Measurements from ENCODE around the gene FKBP6. TPM values are rescaled to one million over a fixed set of nuclear protein-coding genes. Genes with fewer than 3 reads are reported as not detected.
A peak's percentile ranks its signal among the peaks of the same experiment; 100 is the strongest.
"Not testable (repeated sequence)": the region's sequence is repeated elsewhere in the genome, so short reads cannot be mapped to it uniquely, and the experiment has no call there.

FKBP6 gene, protein sequence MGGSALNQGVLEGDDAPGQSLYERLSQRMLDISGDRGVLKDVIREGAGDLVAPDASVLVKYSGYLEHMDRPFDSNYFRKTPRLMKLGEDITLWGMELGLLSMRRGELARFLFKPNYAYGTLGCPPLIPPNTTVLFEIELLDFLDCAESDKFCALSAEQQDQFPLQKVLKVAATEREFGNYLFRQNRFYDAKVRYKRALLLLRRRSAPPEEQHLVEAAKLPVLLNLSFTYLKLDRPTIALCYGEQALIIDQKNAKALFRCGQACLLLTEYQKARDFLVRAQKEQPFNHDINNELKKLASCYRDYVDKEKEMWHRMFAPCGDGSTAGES
- not detected for total RNA-seq

DNA sequence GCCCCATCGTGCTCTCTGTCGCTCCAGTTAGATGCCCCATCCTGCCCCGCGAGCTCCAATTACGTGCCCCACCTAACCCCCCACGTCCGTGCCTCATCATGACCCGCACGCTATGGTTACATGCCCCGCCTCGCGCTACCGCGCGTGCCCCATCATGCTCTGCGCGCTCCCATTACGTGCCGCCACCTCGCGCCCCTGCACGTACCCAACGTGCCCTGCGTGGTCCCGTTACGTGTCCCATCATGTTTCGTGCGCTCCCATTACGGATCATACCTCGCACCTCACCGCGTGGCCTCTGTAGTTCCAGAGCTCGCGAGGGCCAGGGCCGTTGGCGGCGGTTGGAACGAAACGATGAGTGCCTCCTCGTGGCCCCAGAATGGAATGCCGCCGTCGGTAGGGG, at the start of gene FKBP6, which contains the start of gene TRIM50:
FKBP6 (plus strand) TSS at position 240 of the 400 bp plus-strand sequence. CDS start 268 bp downstream, outside the sequence.
TRIM50 (minus strand) TSS at position 161 of the 400 bp plus-strand sequence. CDS start 3,295 bp downstream, outside the sequence.
- DNase-seq (ENCODE audit: low read depth in 2 of 3, low spot score in 2 of 3) = not testable (repeated sequence)

- not testable (repeated sequence) for DNase-seq (ENCODE audit: low read depth in 2 of 3, low spot score in 2 of 3)
Observed at GRCh38 chr7:73297235-73297634, 30.7 kb upstream of the FKBP6 start.

GRCh38 chr7:73297706-73298105, 30.3 kb upstream of the FKBP6 start:
- not testable (repeated sequence) for DNase-seq (ENCODE audit: low read depth in 2 of 3, low spot score in 2 of 3)

DNA sequence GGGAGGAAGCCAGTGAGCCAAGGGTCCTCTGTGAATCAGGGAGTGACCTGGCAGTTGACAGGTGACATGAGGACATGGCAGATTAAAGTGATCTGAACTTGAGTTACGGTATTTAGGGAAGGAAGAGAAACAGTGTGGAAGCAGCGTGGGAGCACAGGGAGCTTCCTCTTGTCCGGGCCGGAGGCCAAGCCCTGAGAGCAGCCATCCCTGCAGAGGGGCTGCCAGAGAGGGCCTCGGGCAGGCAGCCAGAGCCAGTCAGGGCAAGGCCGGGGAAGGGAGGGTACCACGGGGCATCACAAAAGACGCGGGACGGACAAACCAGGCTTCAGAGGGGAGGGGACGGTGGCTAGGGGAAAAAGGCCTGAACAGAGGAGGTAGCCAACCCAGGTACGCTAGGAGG, 28.1 kb upstream of the FKBP6 start:
- DNase-seq (ENCODE audit: low read depth in 2 of 3, low spot score in 2 of 3) = not testable (repeated sequence)

DNA sequence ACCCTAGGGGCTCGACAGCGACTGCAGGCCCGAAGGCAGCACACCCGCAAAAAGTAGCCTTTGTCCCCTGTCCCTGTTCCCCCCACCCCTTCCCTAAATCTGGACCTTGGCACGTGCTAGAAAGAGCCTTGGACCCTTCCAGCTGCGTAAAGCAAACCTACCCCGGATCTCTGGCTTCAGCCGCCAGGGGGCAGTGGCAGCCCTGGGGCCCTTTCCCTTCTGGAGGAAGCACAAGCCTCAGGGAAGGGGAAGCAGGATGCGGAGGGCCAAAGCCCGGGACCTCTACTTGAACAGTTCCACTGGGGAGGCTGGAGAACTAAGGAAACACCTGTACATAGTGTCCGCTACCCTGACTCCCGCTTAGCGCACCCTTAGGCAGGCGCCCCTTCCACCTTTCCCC, 26.9 kb upstream of the FKBP6 start:
- not testable (repeated sequence) for DNase-seq (ENCODE audit: low read depth in 2 of 3, low spot score in 2 of 3)

GRCh38 chr7:73302846-73303245, 25.1 kb upstream of the FKBP6 start:
- not testable (repeated sequence) for DNase-seq (ENCODE audit: low read depth in 2 of 3, low spot score in 2 of 3)

DNA sequence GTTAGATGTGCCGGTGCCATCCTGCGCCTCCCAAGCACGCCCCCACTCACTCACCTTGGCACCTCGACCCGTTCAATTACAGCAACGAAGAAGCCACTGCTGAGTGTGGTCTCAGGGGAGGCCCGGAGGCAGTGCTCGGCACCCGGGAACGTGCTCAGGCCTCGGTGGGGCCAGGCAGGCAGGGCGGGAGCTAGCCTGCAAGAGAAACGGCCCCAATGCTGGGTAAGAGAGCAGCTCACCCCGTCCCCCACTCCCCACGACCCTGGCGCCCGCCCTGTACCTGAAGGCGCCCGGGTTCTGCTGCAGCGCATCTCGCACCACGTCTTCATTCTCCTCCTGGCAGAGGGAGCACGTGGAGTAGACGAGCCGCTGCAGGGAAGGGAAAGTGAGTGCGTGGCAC, 24.4 kb upstream of the FKBP6 start:
- no peak for DNase-seq (ENCODE audit: low read depth in 2 of 3, low spot score in 2 of 3)

DNA sequence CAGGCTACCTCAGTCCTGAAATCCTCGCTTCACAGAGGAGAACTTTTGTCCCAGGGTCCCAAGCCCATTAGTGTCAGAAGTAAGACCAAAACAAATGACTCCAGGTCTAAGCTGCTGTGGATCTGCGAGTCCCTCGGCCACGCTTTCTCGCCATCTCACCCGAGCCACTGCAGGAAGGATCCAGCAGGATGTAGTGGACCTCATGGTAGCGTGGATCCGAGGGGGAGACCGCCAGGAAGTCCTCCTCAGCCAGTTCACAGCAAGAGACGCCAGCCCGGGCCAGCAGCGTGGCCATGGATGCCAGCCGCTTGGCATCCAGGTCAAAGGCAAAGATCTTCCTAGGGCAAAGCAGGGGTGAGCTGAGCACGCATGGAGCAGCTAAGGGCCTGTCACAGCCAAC, 23.9 kb upstream of the FKBP6 start:
- DNase-seq (ENCODE audit: low read depth in 2 of 3, low spot score in 2 of 3) = no peak

DNA sequence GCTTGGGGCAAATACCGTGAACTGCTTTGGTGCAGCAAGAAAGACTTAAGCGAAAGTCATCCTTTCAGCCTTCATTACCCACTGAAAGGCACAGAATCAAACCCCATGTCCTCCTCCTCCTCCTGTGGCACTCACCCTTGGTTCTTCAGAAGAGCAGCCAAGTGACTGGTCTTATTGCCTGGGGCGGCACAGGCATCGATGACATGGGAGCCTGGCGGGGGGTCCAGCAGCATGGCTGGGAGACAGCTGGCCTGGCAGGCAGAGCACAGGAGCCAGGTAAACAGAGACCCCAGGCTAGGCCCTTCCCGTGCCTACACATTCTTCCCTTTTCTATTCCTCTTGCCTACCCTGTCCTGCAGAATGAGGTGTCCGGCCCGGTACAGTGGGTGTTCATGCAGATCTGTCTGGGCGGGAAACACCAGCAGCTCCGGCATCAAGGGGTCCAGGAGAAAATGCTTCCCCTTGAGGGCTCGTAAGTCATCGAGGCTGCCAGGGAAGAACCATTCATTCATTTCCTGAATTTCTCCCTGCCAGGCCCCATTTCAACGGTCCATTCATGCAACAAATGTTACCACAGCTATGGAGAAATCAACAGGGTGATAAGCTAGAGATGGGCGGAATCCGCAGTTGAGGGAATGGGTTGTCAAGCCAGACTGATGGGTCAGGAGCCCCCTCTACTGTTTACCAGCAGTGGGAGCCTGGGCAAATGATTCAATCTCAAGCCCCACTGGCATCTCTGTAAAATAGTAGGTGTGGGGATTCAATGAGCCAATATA, 23.2 kb upstream of the FKBP6 start:
- DNase-seq (ENCODE audit: low read depth in 2 of 3, low spot score in 2 of 3) = not testable (repeated sequence)

DNA sequence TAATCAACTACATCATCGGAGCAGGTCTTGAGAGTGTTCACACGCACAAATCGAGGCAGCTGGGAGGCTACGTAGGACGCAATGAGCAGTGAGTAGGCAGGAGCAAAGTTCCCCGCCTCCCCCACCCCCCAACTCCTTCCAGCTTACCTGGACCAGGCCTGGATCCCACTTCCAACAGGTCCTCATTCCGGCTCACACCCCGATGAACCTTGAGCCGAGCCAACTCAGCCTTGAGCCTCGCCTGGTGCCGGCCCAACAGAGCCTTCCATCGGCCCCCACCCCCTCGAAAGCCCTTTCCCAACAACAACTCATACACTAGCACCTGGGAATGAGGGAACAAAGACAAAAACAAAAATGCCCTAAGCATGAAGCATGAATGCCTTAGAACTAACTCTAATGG, 20.5 kb upstream of the FKBP6 start:
- DNase-seq (ENCODE audit: low read depth in 2 of 3, low spot score in 2 of 3) = no peak

DNA sequence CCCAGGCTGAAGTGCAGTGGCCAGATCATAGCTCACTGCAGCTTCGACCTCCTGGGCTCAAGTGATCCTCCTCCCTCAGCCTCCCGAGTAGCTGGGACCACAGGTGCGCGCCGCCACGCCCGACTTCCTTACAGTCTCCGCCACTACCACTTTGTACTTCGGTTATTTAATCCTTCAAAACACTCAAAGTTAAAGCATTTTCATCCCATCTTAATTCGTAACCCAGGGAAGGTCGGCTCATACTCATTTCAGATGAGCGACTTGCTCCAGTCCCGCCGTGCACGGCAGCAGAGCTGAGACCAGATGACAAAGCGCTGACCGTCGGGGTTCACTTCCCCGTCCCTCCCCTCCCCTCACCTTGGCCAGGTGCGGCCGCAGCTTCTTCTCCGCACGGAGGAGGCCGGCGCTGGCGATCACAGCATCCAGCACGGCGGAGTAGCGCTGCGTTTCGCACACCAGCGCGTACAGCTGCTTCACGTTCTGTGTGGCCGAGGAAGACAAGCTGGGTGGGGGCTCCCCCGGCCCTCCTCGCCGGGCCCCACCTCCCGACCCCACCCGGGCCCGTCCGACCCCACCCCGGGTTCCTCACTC, 19.8 kb upstream of the FKBP6 start:
- DNase-seq (ENCODE audit: low read depth in 2 of 3, low spot score in 2 of 3) = no peak

DNA sequence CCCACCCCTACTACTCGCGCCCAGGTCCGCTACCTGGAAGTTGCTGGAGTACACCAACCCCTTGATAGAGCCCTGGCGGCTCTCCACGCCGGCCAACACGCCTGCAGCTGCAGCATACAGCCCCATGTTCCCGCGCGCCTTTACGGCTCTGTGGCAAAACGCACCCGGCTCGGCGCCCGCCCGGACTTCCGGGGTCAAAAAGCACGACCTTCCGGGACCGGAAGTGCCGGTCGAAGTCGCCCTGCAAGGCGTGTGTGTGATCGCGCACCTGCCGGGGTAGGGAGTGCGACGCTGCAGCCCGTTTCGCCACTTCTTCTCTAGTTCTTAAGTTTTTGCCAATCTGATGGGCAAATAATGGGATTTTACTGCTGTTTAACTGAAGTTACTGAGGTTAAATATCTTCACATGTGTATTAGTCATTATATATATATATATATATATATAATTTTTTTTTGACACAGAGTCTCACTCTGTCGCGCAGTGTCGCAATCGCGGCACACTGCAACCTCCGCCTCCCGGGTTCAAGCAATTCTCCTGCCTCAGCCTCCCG, 19.2 kb upstream of the FKBP6 start, which contains the start of gene NSUN5:
NSUN5 (minus strand) TSS at position 162 of the 550 bp plus-strand sequence; CDS start at position 126, 36 bp downstream.
- peak; percentile 75 to 89 (median 87) for DNase-seq (ENCODE audit: low read depth in 2 of 3, low spot score in 2 of 3)

GRCh38 chr7:73311421-73311820, 16.5 kb upstream of the FKBP6 start:
- DNase-seq (ENCODE audit: low read depth in 2 of 3, low spot score in 2 of 3) = not testable (repeated sequence)

DNA sequence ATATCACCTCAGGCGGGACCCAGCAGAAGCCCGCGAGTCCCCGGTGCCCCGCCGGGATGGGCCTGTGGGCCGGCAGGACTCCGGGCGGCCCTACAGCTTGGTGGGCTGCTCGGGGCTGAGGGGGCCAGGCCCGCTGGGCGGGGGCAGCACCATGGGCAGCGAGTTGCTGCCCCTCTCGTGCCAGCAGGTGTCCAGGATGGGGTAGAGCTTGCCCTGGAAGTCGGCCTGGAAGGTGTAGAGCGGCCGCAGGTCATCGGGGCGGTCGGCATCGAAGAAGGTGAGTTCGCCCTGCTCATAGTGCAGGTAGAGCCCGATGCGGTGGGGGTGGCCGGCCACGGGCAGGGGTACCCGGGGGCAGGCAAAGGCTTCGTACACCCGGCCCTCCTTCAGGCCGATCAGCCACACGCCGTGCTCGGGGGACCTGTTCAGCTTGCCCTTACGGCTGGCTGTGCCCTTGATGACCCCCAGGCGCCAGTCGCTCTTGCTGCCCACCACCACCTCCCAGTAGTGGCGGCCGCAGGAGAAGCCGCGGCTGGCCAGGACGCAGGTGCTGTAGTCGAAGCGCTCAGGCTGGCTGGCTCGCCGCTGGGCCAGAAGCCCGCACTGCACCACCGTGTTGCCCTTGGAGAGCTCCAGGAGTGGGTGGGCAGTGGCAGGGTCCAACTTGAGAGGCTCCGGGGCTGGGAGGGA, 15.0 kb upstream of the FKBP6 start:
- no peak for DNase-seq (ENCODE audit: low read depth in 2 of 3, low spot score in 2 of 3)

- DNase-seq (ENCODE audit: low read depth in 2 of 3, low spot score in 2 of 3) = no peak
Observed at GRCh38 chr7:73313521-73313906, 14.4 kb upstream of the FKBP6 start.

DNA sequence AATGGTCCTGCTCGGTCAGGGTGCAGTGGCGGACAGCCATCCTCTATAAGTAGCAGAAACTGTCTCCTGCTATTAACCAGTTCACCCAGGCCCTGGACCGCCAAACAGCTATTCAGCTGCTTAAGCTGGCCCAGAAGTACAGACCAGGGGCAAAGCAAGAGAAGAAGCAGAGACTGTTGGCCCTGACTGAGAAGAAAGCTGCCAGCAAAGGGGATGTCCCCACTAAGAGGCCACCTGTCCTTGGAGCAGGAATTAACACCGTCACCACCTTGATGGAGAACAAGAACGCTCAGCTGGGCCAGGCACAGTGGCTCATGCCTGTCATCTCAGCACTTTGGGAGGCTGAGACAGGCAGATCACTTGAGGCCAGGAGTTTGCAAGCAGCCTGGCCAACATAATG, 13.7 kb upstream of the FKBP6 start:
- DNase-seq (ENCODE audit: low read depth in 2 of 3, low spot score in 2 of 3) = no peak

DNA sequence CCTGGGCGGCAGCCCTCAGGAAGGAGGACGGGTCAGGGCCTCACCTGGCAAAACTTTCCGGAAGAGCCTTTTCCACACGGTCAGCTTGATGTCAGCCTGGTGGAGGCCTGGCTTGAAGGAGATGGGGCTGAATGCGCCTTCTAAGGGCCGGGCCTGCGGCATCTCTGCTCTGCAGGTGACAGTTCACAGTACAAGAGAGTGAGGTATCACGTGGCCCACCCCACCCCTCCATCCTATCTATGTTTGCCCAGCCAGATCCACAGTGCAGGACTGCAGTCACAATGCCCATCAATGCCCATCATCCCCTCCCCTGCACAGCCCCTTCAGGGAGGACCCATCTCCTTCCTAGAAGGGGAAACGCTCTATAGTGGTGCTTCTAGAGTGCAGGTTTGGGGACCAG, 11.4 kb upstream of the FKBP6 start:
- no peak for DNase-seq (ENCODE audit: low read depth in 2 of 3, low spot score in 2 of 3)

GRCh38 chr7:73318656-73319204, 9.2 kb upstream of the FKBP6 start:
- not testable (repeated sequence) for DNase-seq (ENCODE audit: low read depth in 2 of 3, low spot score in 2 of 3)

GRCh38 chr7:73319541-73319940, 8.4 kb upstream of the FKBP6 start:
- not testable (repeated sequence) for DNase-seq (ENCODE audit: low read depth in 2 of 3, low spot score in 2 of 3)

- DNase-seq (ENCODE audit: low read depth in 2 of 3, low spot score in 2 of 3) = not testable (repeated sequence)
Observed at GRCh38 chr7:73320009-73320408, 8.0 kb upstream of the FKBP6 start.

Data from hematopoietic multipotent progenitor cell (in vitro differentiated cells).